Measurements from ENCODE around the gene GSE1.

GSE1 gene

DNA sequence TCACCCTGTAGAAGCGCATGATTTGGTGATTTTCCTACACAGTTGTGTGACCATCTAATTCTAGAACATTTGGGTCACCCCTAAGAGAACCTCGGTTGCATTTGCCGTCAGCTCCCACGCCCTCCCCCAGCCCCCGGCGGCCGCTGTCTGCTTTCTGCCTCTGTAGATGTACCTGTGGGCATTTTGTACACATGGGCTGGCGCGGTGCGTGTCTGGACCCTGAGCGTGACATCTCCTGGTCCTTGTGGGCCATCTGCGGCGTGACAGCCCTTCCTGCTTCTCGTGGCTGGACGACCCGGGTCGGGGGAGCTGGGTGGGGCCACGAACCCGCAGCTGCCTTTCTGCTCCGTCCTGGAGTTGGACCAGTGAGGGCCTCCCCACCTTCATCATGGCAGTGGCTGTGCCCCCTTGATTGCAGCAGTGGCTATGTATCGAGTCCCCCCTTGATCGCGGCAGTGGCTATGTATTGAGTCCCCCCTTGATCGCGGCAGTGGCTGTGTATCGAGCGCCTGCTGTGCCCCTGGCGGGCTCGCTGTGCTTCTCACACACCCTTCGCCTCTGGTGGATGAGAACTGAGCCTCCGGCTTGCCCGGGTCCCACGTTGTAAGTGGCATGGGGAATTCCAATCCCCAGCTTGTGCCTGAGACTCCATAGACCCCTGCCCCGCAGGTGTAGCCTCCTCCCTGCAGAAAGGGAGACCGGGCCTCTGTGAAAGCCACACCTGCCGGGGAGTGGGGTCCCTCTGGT lies 24.1 kb downstream of the GSE1 start:
- DNase-seq = no peak

- peak; percentile 50 for DNase-seq
These were observed 24.9 kb downstream of the GSE1 start for GRCh38 chr16:85637808-85638647.

- DNase-seq = no peak
These were observed 25.7 kb downstream of the GSE1 start for GRCh38 chr16:85638695-85639409.

- peak; percentile 92 for DNase-seq
These were observed 26.6 kb downstream of the GSE1 start for GRCh38 chr16:85639529-85640253.

- DNase-seq = no peak
These were observed 27.1 kb downstream of the GSE1 start for GRCh38 chr16:85640254-85640558.

DNA sequence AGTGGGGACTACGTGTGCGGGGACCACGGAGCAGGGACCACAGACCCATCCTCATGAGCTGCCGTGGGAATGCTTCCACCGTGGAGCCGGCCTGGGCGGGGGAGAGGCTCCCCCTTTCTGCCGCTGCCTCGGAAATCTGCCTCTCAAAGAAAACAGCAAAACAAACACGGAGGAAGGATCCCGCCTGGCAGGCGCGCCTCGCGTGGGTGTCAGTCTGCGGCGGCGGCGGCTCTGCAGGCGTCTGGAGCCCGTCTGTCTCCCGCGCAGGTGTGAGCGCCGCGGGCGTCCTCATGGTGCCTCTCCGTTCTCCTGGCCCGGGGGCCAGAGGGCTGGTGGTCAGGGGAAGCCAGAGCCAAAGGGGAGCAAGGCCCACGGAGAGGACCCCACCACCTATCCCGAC lies 27.5 kb downstream of the GSE1 start:
- no peak for DNase-seq

- no peak for DNase-seq
These were observed 28.2 kb downstream of the GSE1 start for GRCh38 chr16:85641305-85641704.

DNA sequence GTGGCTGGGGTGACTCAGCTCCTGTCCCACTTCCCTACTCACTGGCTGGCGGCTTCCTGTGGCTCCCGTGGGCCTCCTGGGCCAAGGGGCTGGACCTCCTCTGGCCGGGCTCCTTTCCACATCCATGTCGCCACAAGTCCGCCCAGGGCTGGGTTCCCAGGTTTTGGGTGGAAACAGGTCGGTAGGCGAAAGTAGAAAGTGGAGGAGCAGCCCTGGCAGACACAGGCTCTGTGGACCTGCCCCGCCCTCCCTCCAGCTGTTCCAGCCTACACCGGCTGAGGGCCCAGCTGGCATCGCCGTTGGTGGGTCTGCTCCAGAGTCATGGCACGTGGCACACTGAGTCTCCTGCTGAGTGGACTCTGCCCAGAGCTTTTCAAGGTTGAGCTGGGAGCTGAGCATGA lies 28.7 kb downstream of the GSE1 start:
- no peak for DNase-seq

DNA sequence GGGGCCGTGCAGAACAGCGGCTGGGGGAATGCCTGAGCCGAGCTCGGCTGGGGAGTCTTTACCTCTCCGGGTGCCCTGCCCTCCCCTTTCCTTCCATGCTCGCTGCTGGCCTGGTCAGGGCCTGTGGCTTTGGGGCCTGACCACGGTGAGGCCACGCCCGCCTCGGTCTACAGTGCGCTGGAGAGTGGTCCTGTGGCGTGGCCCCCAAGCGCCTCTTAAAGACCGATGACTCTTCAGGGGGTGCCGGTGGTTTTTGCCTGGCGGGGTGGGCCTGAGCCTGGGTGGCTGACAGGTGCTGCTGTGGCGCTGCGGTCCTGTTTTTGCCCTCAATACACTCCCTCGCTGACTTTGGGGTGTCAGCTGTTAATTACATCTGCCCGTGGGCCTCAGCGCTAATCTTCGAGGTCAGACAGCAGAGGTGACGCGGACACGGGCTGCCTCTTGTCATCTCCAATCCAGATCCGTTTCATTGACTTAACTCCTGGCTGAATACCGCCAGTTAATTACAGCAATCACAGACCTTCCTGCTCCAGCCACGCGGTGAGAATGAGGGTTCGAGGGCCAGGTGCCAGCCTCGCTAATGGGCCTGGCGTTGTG lies 29.7 kb downstream of the GSE1 start:
- DNase-seq = peak; percentile 36

- DNase-seq = no peak
These were observed 30.5 kb downstream of the GSE1 start for GRCh38 chr16:85643631-85644030.

GRCh38 chr16:85644093-85644712 lies 31.1 kb downstream of the GSE1 start:
- DNase-seq = no peak

DNA sequence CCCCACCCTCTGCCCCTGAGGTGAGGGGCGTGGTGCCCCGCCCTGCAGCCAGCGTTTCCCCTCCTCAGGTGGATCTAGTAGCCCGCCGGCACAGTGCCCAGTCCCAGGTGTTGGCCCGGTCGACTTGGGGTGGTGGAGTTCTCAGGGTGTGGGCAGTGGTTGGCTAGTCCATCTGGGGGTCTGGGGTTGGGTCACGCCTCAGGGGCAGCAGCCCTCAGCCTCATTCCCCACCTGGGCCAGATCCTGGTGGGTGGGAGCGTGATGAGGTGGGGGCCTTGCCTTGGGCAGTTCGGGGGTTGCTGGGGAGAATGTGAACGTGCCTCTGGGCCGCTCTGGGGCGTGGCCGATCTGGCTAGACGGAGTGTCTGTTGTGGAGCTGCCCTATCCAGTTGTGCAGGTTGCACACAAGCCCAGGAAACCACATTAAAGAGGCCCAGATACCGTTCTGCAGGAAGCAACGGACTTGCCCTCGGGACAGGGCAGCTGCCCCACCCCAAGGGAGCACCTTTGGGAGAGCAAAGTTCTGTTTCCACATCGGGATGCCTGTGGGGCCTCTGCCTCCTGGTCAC lies 32.0 kb downstream of the GSE1 start:
- no peak for DNase-seq

GRCh38 chr16:85646358-85646907 lies 33.3 kb downstream of the GSE1 start:
- DNase-seq = no peak

- DNase-seq = no peak
These were observed 33.9 kb downstream of the GSE1 start for GRCh38 chr16:85646976-85647375.

DNA sequence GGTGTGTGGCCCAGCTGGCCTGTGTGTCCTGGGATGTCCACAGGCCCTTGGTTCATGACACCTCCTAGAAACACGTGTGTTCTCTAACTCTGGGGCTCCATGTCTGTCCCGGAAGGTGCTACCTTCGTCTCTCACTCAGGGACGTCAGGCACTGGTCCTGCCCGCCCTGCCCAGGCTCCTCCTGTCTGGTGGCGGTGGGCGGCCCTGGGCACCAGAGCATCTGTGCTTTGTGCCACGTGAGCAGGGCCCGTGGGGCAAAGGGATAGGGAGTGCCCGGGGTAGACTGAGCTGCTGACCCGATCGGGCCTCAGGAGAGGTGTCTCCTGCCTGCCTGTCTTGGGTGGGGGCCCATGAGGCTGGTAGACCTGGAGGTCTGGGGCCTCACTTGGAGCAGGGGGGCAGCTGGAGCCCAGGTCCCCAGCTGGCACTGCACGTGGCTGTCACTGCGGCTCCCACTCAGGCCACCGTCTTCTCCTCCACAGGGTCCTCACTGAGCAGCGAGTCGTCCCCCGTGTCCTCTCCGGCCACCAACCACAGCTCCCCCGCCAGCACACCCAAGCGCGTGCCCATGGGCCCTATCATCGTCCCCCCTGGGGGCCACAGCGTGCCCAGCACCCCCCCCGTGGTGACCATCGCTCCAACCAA lies 35.1 kb downstream of the GSE1 start:
- no peak for DNase-seq

- DNase-seq = no peak
These were observed 35.7 kb downstream of the GSE1 start for GRCh38 chr16:85648805-85649204.

DNA sequence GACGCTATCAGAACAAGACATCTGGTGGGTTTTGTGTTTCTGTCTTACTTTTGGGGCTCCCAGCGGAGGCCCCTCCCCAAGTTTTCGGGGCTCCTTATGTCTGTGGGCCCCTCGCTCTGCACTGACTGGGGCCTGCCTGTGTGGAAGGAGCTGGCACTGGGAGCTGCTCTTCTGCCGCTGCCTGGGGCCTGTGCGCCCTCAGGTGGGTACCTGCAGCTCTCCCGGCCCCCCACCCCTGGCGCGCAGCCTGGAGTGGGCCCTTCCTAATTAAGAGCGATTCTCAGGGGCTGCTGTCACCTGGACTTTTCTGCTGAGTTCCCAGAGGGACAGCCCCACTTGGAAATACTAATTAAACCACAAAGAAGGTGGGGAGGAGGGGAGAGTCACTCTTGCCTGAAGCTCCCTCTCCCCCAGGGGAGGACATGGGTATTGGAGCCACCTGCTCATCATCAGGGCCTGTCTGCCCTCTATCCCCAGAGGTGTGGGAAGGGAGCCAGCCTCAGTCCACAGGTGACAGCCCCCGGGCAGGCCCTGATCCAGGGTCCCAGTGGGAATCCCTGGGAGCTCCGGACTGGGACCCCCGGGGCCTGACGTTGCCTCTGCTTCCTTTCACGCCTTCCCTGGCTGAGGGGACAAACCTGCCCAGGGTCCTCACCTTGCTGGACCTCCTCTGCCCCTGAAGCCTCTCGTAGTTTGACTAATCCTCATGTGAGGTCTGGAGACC lies 36.5 kb downstream of the GSE1 start:
- peak; percentile 38 for DNase-seq

DNA sequence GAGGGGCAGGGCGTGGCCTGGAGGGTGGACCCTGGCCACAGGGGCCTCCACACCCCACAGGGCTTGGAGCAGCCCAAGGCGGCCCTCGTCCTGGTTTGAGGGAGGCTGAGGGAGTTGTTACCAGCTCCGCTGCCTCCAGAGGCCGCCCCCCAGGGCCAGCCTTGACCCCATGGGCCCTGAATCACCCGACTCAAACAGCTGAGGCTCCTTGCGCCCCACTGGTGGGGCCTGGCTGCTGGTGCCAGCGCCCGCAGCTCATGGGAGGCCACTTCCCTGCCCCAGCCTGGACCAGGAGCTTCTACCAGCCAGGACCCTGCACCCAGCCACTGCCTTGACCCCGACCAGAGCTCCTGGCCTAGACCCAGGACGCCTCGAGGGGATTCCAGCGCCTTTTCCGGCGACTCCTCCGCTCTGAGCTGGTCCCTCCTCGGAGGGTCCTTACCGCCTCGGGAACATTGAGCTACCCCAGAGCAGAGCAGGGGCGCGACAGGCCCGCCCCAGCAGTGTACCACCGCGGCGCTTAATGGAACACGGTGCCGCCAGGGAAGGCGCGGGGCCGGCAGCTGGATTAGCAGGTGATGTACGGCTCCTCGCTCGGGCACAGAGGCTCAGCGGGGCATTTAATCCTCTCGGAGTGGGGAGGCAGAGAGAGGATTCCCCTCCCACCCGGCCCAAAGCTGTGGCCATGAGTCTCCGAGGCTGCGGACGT lies 37.2 kb downstream of the GSE1 start:
- peak; percentile 91 for DNase-seq

- DNase-seq = peak; percentile 91
These were observed 37.9 kb downstream of the GSE1 start for GRCh38 chr16:85650844-85651628.
